ENCODE data around the gene L3MBTL2.
"Not testable (repeated sequence)": the region's sequence is repeated elsewhere in the genome, so short reads cannot be mapped to it uniquely, and the experiment has no call there.

Gene L3MBTL2

GRCh38 chr22:41177040-41177621 is 28.0 kb upstream of the L3MBTL2 start:
- H3K36me3 ChIP-seq (ENCODE audit: control insufficient read depth, insufficient read depth, low read length), result peaks cover 34% of the 10 kb centered on the region
- no CpG with 5 or more reads among the region's 15 CpGs for WGBS (ENCODE audit: extremely low coverage, insufficient coverage, low lambda C conversion rate)

GRCh38 chr22:41177622-41178424 is 27.3 kb upstream of the L3MBTL2 start:
- Histone ChIP-seq H4K8ac (ENCODE audit: low read depth, low read length) (no peak overlapping the region), H2BK15ac (replicated peaks; ENCODE audit: low read depth) (no peak overlapping the region), H3K18ac (ENCODE audit: low read length) (no peak overlapping the region), H3K27ac (ENCODE audit: low read depth, low read length) (no peak overlapping the region), H3K79me1 (ENCODE audit: low read length) (no peaks in the 10 kb centered on the region), H3K4ac (ENCODE audit: low read depth, low read length) (no peak overlapping the region), H3K27me3 (ENCODE audit: insufficient read depth, low read length, poor library complexity) (no peaks in the 10 kb centered on the region), H3K23ac (ENCODE audit: low read length) (no peak overlapping the region), H3K36me3 (ENCODE audit: control insufficient read depth, insufficient read depth, low read length) (peaks cover 34% of the 10 kb centered on the region), H3K4me2 (ENCODE audit: low read length) (no peak overlapping the region), H2BK5ac (ENCODE audit: low read length) (no peak overlapping the region), H3K4me3 (ENCODE audit: low read length) (no peak overlapping the region), H3K4me1 (ENCODE audit: control insufficient read depth, low read depth, low read length) (no peaks in the 10 kb centered on the region), H3K56ac (ENCODE audit: low read length) (no peak overlapping the region), H2AK5ac (ENCODE audit: low read length) (no peak overlapping the region), H3K79me2 (ENCODE audit: control insufficient read depth, insufficient read depth, low read length) (no peaks in the 10 kb centered on the region), H2BK120ac (ENCODE audit: low read depth, low read length) (no peak overlapping the region), H3K9ac (ENCODE audit: low read length) (no peak overlapping the region), H4K5ac (ENCODE audit: low read length) (no peak overlapping the region)
- WGBS (ENCODE audit: extremely low coverage, insufficient coverage, low lambda C conversion rate), result no CpG with 5 or more reads among the region's 9 CpGs
- DNase-seq, result no peak

More at GRCh38 chr22:41177040-41177621, 28.0 kb upstream of the L3MBTL2 start:
- DNase-seq, result no peak
- no peak overlapping the region for H2BK15ac ChIP-seq (replicated peaks; ENCODE audit: low read depth)
- H3K4me3 ChIP-seq (ENCODE audit: low read length), result no peak overlapping the region
- H2AK5ac ChIP-seq (ENCODE audit: low read length), result no peak overlapping the region
- H3K9ac ChIP-seq (ENCODE audit: low read length), result no peak overlapping the region
- no peak overlapping the region for H4K5ac ChIP-seq (ENCODE audit: low read length)
- H3K79me2 ChIP-seq (ENCODE audit: control insufficient read depth, insufficient read depth, low read length), result no peaks in the 10 kb centered on the region
- no peak overlapping the region for H3K4me2 ChIP-seq (ENCODE audit: low read length)
- H3K23ac ChIP-seq (ENCODE audit: low read length), result no peak overlapping the region
- no peak overlapping the region for H3K56ac ChIP-seq (ENCODE audit: low read length)
- no peak overlapping the region for H4K8ac ChIP-seq (ENCODE audit: low read depth, low read length)
- no peak overlapping the region for H3K18ac ChIP-seq (ENCODE audit: low read length)
- no peaks in the 10 kb centered on the region for H3K79me1 ChIP-seq (ENCODE audit: low read length)
- no peak overlapping the region for H3K4ac ChIP-seq (ENCODE audit: low read depth, low read length)
- H2BK5ac ChIP-seq (ENCODE audit: low read length), result no peak overlapping the region
- no peaks in the 10 kb centered on the region for H3K27me3 ChIP-seq (ENCODE audit: insufficient read depth, low read length, poor library complexity)
- H3K27ac ChIP-seq (ENCODE audit: low read depth, low read length), result no peak overlapping the region
- H2BK120ac ChIP-seq (ENCODE audit: low read depth, low read length), result no peak overlapping the region
- H3K4me1 ChIP-seq (ENCODE audit: control insufficient read depth, low read depth, low read length), result no peaks in the 10 kb centered on the region

- H3K18ac ChIP-seq (ENCODE audit: low read length), result no peak overlapping the region
These were observed 26.6 kb upstream of the L3MBTL2 start for GRCh38 chr22:41178425-41178975.

GRCh38 chr22:41180362-41180761 is 24.8 kb upstream of the L3MBTL2 start:
- H3K79me2 ChIP-seq (ENCODE audit: control insufficient read depth, insufficient read depth, low read length); H2BK5ac ChIP-seq (ENCODE audit: low read length); H3K79me1 ChIP-seq (ENCODE audit: low read length); H2BK120ac ChIP-seq (ENCODE audit: low read depth, low read length); H3K4me2 ChIP-seq (ENCODE audit: low read length); H3K27ac ChIP-seq (ENCODE audit: low read depth, low read length); H3K18ac ChIP-seq (ENCODE audit: low read length); H3K4me1 ChIP-seq (ENCODE audit: control insufficient read depth, low read depth, low read length); DNase-seq; H2AK5ac ChIP-seq (ENCODE audit: low read length); H3K4me3 ChIP-seq (ENCODE audit: low read length); H4K8ac ChIP-seq (ENCODE audit: low read depth, low read length); H4K5ac ChIP-seq (ENCODE audit: low read length); H3K56ac ChIP-seq (ENCODE audit: low read length); H3K23ac ChIP-seq (ENCODE audit: low read length); H3K27me3 ChIP-seq (ENCODE audit: insufficient read depth, low read length, poor library complexity); H2BK15ac ChIP-seq (replicated peaks; ENCODE audit: low read depth); H3K9ac ChIP-seq (ENCODE audit: low read length); H3K4ac ChIP-seq (ENCODE audit: low read depth, low read length): not testable (repeated sequence)
- H3K36me3 ChIP-seq (ENCODE audit: control insufficient read depth, insufficient read depth, low read length), result peaks cover 31% of the 10 kb centered on the region
- WGBS (ENCODE audit: extremely low coverage, insufficient coverage, low lambda C conversion rate), result no CpG with 5 or more reads among the region's 6 CpGs

More at GRCh38 chr22:41178425-41178975, 26.6 kb upstream of the L3MBTL2 start:
- Histone ChIP-seq H2BK120ac (ENCODE audit: low read depth, low read length) (no peak overlapping the region), H3K4me3 (ENCODE audit: low read length) (no peak overlapping the region), H2BK15ac (replicated peaks; ENCODE audit: low read depth) (no peak overlapping the region), H2AK5ac (ENCODE audit: low read length) (no peak overlapping the region), H3K56ac (ENCODE audit: low read length) (no peak overlapping the region), H3K79me1 (ENCODE audit: low read length) (no peaks in the 10 kb centered on the region), H3K9ac (ENCODE audit: low read length) (no peak overlapping the region), H3K4ac (ENCODE audit: low read depth, low read length) (no peak overlapping the region), H3K27me3 (ENCODE audit: insufficient read depth, low read length, poor library complexity) (no peaks in the 10 kb centered on the region), H4K5ac (ENCODE audit: low read length) (no peak overlapping the region), H3K4me1 (ENCODE audit: control insufficient read depth, low read depth, low read length) (no peaks in the 10 kb centered on the region), H3K36me3 (ENCODE audit: control insufficient read depth, insufficient read depth, low read length) (peaks cover 32% of the 10 kb centered on the region), H3K23ac (ENCODE audit: low read length) (no peak overlapping the region), H2BK5ac (ENCODE audit: low read length) (no peak overlapping the region), H3K27ac (ENCODE audit: low read depth, low read length) (no peak overlapping the region), H3K79me2 (ENCODE audit: control insufficient read depth, insufficient read depth, low read length) (no peaks in the 10 kb centered on the region), H3K4me2 (ENCODE audit: low read length) (no peak overlapping the region), H4K8ac (ENCODE audit: low read depth, low read length) (no peak overlapping the region)
- no peak for DNase-seq
- no CpG with 5 or more reads among the region's 8 CpGs for WGBS (ENCODE audit: extremely low coverage, insufficient coverage, low lambda C conversion rate)

GRCh38 chr22:41180926-41181325 is 24.2 kb upstream of the L3MBTL2 start:
- Histone ChIP-seq H3K27ac (ENCODE audit: low read depth, low read length) (no peak overlapping the region), H3K4me2 (ENCODE audit: low read length) (no peak overlapping the region), H4K8ac (ENCODE audit: low read depth, low read length) (no peak overlapping the region), H3K4ac (ENCODE audit: low read depth, low read length) (no peak overlapping the region), H3K79me1 (ENCODE audit: low read length) (no peaks in the 10 kb centered on the region), H3K79me2 (ENCODE audit: control insufficient read depth, insufficient read depth, low read length) (no peaks in the 10 kb centered on the region), H3K18ac (ENCODE audit: low read length) (no peak overlapping the region), H4K5ac (ENCODE audit: low read length) (no peak overlapping the region), H3K36me3 (ENCODE audit: control insufficient read depth, insufficient read depth, low read length) (peaks cover 27% of the 10 kb centered on the region), H2BK15ac (replicated peaks; ENCODE audit: low read depth) (no peak overlapping the region), H3K4me3 (ENCODE audit: low read length) (no peak overlapping the region), H3K9ac (ENCODE audit: low read length) (no peak overlapping the region), H2BK5ac (ENCODE audit: low read length) (no peak overlapping the region), H3K4me1 (ENCODE audit: control insufficient read depth, low read depth, low read length) (no peaks in the 10 kb centered on the region), H3K23ac (ENCODE audit: low read length) (no peak overlapping the region), H3K56ac (ENCODE audit: low read length) (no peak overlapping the region), H2AK5ac (ENCODE audit: low read length) (no peak overlapping the region), H2BK120ac (ENCODE audit: low read depth, low read length) (no peak overlapping the region), H3K27me3 (ENCODE audit: insufficient read depth, low read length, poor library complexity) (no peaks in the 10 kb centered on the region)
- no peak for DNase-seq
- WGBS (ENCODE audit: extremely low coverage, insufficient coverage, low lambda C conversion rate), result no CpG with 5 or more reads among the region's 3 CpGs
